AG04450 (cell line): Measurements from ENCODE around the gene ADPGK. TPM values are rescaled to one million over a fixed set of nuclear protein-coding genes. Genes with fewer than 3 reads are reported as not detected.
A peak's percentile ranks its signal among the peaks of the same experiment; 100 is the strongest.

Source experiments
- CTCF ChIA-PET: fragments of 300-600, 350-600 bp; formaldehyde crosslinking; extraction: SDS; loops from one replicate; lab custom pipeline; 2022; ENCODE audit warnings: antibody characterized with exemption, inconsistent platforms; lab: Charles Lee
- POLR2A ChIA-PET: fragments of 350-600 bp; formaldehyde crosslinking; extraction: SDS; loops from one replicate; lab custom pipeline; 2021; ENCODE audit warnings: antibody characterized with exemption, inconsistent platforms; lab: Yijun Ruan, JAX
- DNase-seq: peaks from one replicate; pipeline ENCODE4 v3.0.0-alpha.2; 2011; ENCODE audit warnings: low read depth, low spot score
- H3K27ac ChIP-seq: one replicate; pipeline ENCODE4 v1.5.1; 2012; ENCODE audit warnings: low read depth, low read length, control low read depth
- H3K27me3 ChIP-seq: one replicate; pipeline ENCODE4 v1.6.0; 2012; ENCODE audit warnings: low read length; ENCODE audit not compliant: control insufficient read depth, insufficient read depth
- H3K4me3 ChIP-seq: 2 replicates; pipeline ENCODE4 v1.5.1; 2011; ENCODE audit warnings: mild to moderate bottlenecking, low read depth, low read length, control low read depth
- H3K9me3 ChIP-seq: 2 replicates; pipeline ENCODE4 v1.5.1; 2012; ENCODE audit warnings: low read length; ENCODE audit not compliant: control insufficient read depth, insufficient read depth
- polyA plus RNA-seq: library from polyadenylated mRNA; depleted of rRNA; stranded (reverse); fragments of >200 nt; gene quantifications from 2 replicates; pipeline ENCODE4 v1.2.3, GENCODE V29; 2011
- TF ChIP-seq, protein P1 (sequence below): IDR thresholded peaks from 2 replicates; pipeline ENCODE4 v1.5.1; 2011; ENCODE audit warnings: low read depth, low read length, control low read depth, inconsistent platforms

Gene ADPGK
- polyA plus RNA-seq, 1 experiment, result 74.3 TPM

- DNase-seq, result no peak
- Histone ChIP-seq H3K9me3 (no peaks in the 10 kb centered on the region), H3K4me3 (no peak overlapping the region), H3K27me3 (peaks cover 5% of the 10 kb centered on the region), H3K27ac (no peak overlapping the region)
- TF ChIP-seq, protein P1, sequence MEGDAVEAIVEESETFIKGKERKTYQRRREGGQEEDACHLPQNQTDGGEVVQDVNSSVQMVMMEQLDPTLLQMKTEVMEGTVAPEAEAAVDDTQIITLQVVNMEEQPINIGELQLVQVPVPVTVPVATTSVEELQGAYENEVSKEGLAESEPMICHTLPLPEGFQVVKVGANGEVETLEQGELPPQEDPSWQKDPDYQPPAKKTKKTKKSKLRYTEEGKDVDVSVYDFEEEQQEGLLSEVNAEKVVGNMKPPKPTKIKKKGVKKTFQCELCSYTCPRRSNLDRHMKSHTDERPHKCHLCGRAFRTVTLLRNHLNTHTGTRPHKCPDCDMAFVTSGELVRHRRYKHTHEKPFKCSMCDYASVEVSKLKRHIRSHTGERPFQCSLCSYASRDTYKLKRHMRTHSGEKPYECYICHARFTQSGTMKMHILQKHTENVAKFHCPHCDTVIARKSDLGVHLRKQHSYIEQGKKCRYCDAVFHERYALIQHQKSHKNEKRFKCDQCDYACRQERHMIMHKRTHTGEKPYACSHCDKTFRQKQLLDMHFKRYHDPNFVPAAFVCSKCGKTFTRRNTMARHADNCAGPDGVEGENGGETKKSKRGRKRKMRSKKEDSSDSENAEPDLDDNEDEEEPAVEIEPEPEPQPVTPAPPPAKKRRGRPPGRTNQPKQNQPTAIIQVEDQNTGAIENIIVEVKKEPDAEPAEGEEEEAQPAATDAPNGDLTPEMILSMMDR, result no peak
- CTCF ChIA-PET, result no interaction called here
- POLR2A ChIA-PET, result no interaction called here
These were observed 19.4 kb upstream of the ADPGK start for GRCh38 chr15:72803006-72803405.

- H3K27me3 ChIP-seq, result peaks cover 5% of the 10 kb centered on the region
- no peak overlapping the region for H3K27ac ChIP-seq
- H3K9me3 ChIP-seq, result no peaks in the 10 kb centered on the region
- H3K4me3 ChIP-seq, result no peak overlapping the region
- POLR2A ChIA-PET, result no interaction called here
- TF ChIP-seq, protein P1, result no peak
- DNase-seq, result no peak
- CTCF ChIA-PET, result no interaction called here
These were observed 18.2 kb upstream of the ADPGK start for GRCh38 chr15:72801590-72802325.

- ChIA-PET CTCF (interaction anchor here (1.3 kb wide), 1 partner anchor 473 kb away, joined by 3 read pairs; no protein-coding TSS in a partner anchor), POLR2A (no interaction called here)
- no peak overlapping the region for H3K4me3 ChIP-seq
- DNase-seq, result no peak
- no peak overlapping the region for H3K27ac ChIP-seq
- no peaks in the 10 kb centered on the region; the same call in 1 of the 2 replicates for H3K9me3 ChIP-seq
- peaks cover 5% of the 10 kb centered on the region for H3K27me3 ChIP-seq
- TF ChIP-seq, protein P1, result no peak
These were observed 17.4 kb upstream of the ADPGK start for GRCh38 chr15:72800833-72801481.

- POLR2A ChIA-PET, result no interaction called here
- H3K27ac ChIP-seq, result no peak overlapping the region
- CTCF ChIA-PET, result interaction anchor here (0.7 to 1.7 kb wide), 4 partner anchors 8 to 285 kb away, joined by 3 to 13 read pairs (median 5); no protein-coding TSS in a partner anchor
- no peak for DNase-seq
- peaks cover 1% of the 10 kb centered on the region for H3K27me3 ChIP-seq
- H3K9me3 ChIP-seq, result no peaks in the 10 kb centered on the region; the same call in 1 of the 2 replicates
- TF ChIP-seq, protein P1, result no peak
- no peak overlapping the region for H3K4me3 ChIP-seq
These were observed 14.3 kb upstream of the ADPGK start for GRCh38 chr15:72797834-72798233.

- ChIA-PET CTCF (interaction anchor here (0.7 to 1.7 kb wide), 4 partner anchors 8 to 285 kb away, joined by 3 to 13 read pairs (median 5); no protein-coding TSS in a partner anchor), POLR2A (no interaction called here)
- H3K4me3 ChIP-seq, result peak overlapping the region; percentile 55
- DNase-seq, result no peak
- H3K27ac ChIP-seq, result no peak overlapping the region
- no peaks in the 10 kb centered on the region for H3K27me3 ChIP-seq
- TF ChIP-seq, protein P1, result no peak
- H3K9me3 ChIP-seq, result no peaks in the 10 kb centered on the region; the same call in 1 of the 2 replicates
These were observed 13.8 kb upstream of the ADPGK start for GRCh38 chr15:72797338-72797689.
